SU-DHL-6 (cell line): ENCODE data around the gene EPC1.

Experiments used
- H2AFZ ChIP-seq: fragments of 200-600 bp; sonication (generic); 2 replicates; pipeline ENCODE4 v1.6.1; 2014; ENCODE audit warnings: low read depth, mild to moderate bottlenecking, moderate library complexity, mixed read lengths, antibody characterized with exemption, low read length; ENCODE audit not compliant: severe bottlenecking
- H3F3A ChIP-seq: fragments of 200-600 bp; shearing (Covaris generic); 2 replicates; pipeline ENCODE4 v1.6.0; 2016; ENCODE audit warnings: antibody characterized with exemption, mild to moderate bottlenecking; ENCODE audit not compliant: insufficient read depth
- H3K27ac ChIP-seq: fragments of 200-600 bp; sonication (generic); 2 replicates; pipeline ENCODE4 v1.5.1; 2016; ENCODE audit warnings: low read depth, mild to moderate bottlenecking, low read length, moderate library complexity, mixed read lengths
- H3K27me3 ChIP-seq: fragments of 200-600 bp; sonication (generic), shearing (Covaris generic); 2 replicates; pipeline ENCODE4 v1.6.0; 2014; ENCODE audit warnings: mild to moderate bottlenecking, low read length
- H3K36me3 ChIP-seq: fragments of 200-600 bp; sonication (generic); 2 replicates; pipeline ENCODE4 v1.6.1; 2014; ENCODE audit warnings: mild to moderate bottlenecking, low read length, mixed read lengths
- H3K4me2 ChIP-seq: fragments of 300-600, 200-600 bp; shearing (Covaris generic), sonication (generic); 2 replicates; pipeline ENCODE4 v1.6.0; 2014; ENCODE audit warnings: low read length, low read depth, mild to moderate bottlenecking; ENCODE audit not compliant: poor library complexity, severe bottlenecking
- H3K4me3 ChIP-seq: fragments of 200-600 bp; sonication (generic); 2 replicates; pipeline ENCODE4 v1.5.1; 2014; ENCODE audit warnings: antibody characterized with exemption, low read length, mild to moderate bottlenecking, mixed read lengths; ENCODE audit not compliant: insufficient read depth, poor library complexity, severe bottlenecking
- H3K79me2 ChIP-seq: fragments of 200-600 bp; sonication (generic); 2 replicates; pipeline ENCODE4 v1.6.1; 2014; ENCODE audit warnings: mild to moderate bottlenecking, low read length, moderate library complexity; ENCODE audit not compliant: insufficient read depth
- H3K9ac ChIP-seq: fragments of 200-600 bp; sonication (generic); 2 replicates; pipeline ENCODE4 v1.7.0; 2014; ENCODE audit warnings: mild to moderate bottlenecking, low read length
- H3K9me2 ChIP-seq: fragments of 200-600 bp; sonication (generic); replicated peaks from 2 replicates; pipeline ENCODE4 v1.6.1; 2014; ENCODE audit warnings: low read length; ENCODE audit not compliant: insufficient read depth
- H3K9me3 ChIP-seq: fragments of 200-600 bp; sonication (generic); 2 replicates; pipeline ENCODE4 v1.6.1; 2014; ENCODE audit warnings: low read length, mixed read lengths; ENCODE audit not compliant: insufficient read depth
- H4K20me1 ChIP-seq: fragments of 200-600 bp; sonication (generic); 2 replicates; pipeline ENCODE4 v1.6.1; 2014; ENCODE audit warnings: low read depth, mild to moderate bottlenecking, antibody characterized with exemption, low read length, moderate library complexity, mixed read lengths
- EZH2phosphoT487 ChIP-seq: fragments of 200-600 bp; sonication (generic), shearing (Covaris generic); conservative IDR thresholded peaks from 2 replicates; pipeline ENCODE4 v1.6.1; 2018; ENCODE audit warnings: mild to moderate bottlenecking, antibody characterized with exemption, low read length, moderate library complexity, mixed read lengths
- TF ChIP-seq, protein P1 (sequence below): fragments of 200-600 bp; sonication (generic); IDR thresholded peaks from one replicate; pipeline ENCODE4 v1.5.1; 2017; ENCODE audit warnings: antibody characterized with exemption, mild to moderate bottlenecking, low read length, moderate library complexity; ENCODE audit not compliant: insufficient read depth, poor library complexity, severe bottlenecking

EPC1 gene

DNA sequence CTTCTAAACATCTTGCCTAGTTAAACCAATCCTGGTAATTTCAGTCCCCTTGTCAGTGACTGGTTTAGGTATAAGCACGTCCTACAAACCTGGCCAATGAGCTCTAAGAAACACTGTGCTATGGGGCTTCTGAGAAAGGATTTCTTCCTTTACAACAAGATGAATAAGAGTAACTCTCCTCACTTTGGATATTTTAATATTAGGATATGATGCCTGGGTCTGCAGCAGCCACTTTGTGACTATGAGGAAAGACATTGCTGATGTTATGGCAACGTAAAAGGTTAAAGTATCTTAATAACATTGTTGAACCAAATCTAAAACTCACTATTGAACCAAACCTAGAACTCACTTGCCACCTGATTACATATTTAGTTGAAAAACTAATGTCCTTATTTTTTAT is 26.5 kb upstream of the EPC1 start:
- Histone ChIP-seq H3K4me3 (no peak overlapping the region), H3K36me3 (peaks cover 7% of the 10 kb centered on the region; the same call in 1 of the 2 replicates), H4K20me1 (no peaks in the 10 kb centered on the region), H3K9me2 (no peaks in the 10 kb centered on the region), H2AFZ (no peak overlapping the region), H3K27me3 (no peaks in the 10 kb centered on the region), H3K9me3 (no peaks in the 10 kb centered on the region), H3F3A (peaks cover 17% of the 10 kb centered on the region), H3K79me2 (peaks cover 80% of the 10 kb centered on the region), H3K9ac (no peak overlapping the region), H3K27ac (no peak overlapping the region), H3K4me2 (no peak overlapping the region)
- TF ChIP-seq, protein P1, sequence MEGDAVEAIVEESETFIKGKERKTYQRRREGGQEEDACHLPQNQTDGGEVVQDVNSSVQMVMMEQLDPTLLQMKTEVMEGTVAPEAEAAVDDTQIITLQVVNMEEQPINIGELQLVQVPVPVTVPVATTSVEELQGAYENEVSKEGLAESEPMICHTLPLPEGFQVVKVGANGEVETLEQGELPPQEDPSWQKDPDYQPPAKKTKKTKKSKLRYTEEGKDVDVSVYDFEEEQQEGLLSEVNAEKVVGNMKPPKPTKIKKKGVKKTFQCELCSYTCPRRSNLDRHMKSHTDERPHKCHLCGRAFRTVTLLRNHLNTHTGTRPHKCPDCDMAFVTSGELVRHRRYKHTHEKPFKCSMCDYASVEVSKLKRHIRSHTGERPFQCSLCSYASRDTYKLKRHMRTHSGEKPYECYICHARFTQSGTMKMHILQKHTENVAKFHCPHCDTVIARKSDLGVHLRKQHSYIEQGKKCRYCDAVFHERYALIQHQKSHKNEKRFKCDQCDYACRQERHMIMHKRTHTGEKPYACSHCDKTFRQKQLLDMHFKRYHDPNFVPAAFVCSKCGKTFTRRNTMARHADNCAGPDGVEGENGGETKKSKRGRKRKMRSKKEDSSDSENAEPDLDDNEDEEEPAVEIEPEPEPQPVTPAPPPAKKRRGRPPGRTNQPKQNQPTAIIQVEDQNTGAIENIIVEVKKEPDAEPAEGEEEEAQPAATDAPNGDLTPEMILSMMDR = no peak
- no peak for TF ChIP-seq EZH2phosphoT487

GRCh38 chr10:32373031-32373430 is 26.1 kb upstream of the EPC1 start:
- Histone ChIP-seq H3K4me2 (no peak overlapping the region), H3K27me3 (no peaks in the 10 kb centered on the region), H4K20me1 (no peaks in the 10 kb centered on the region), H3K36me3 (peaks cover 7% of the 10 kb centered on the region; the same call in 1 of the 2 replicates), H3K27ac (no peak overlapping the region), H3F3A (peaks cover 14% of the 10 kb centered on the region), H3K79me2 (peaks cover 76% of the 10 kb centered on the region), H3K9me2 (no peaks in the 10 kb centered on the region), H3K9ac (no peak overlapping the region), H3K9me3 (no peaks in the 10 kb centered on the region), H3K4me3 (no peak overlapping the region), H2AFZ (no peak overlapping the region)
- TF ChIP-seq EZH2phosphoT487 = no peak

DNA sequence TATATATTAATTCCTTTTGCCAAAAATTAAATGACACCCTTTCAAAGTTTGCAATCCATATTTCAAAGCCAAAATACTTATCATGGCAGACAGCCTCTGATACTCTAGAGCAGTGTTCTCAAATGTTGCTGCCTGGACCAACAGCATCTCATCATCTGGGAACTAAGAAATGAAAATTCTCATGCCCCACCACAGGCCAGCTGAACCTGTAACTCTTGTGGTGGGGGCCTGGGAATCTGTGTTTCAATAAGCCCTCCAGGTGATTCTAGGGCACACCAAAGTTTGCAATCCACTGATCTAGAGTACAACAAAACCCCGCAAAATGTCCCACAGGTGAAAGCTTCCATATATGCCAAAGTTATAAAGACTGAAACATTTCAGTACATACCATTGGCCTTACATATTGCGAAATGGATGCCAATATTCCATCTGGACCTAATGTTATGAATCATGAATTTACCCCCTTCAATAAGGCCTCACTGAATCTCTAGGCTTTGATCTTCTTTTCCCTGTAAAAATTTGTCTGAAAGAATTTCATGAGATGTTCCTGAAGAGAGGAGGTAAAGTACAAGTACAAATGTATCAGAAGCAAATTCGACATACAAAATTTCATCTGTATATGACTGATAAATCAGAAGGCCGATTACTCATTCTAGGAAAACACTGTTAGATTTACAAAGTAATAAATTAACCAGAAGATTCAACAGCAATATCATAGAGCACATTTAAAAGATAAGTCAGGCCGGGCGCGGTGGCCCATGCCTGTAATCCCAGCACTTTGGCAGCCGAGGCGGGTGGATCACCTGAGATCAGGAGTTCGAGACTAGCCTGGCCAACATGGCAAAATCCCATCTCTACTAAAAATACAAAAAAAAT is 25.3 kb upstream of the EPC1 start:
- Histone ChIP-seq H3K36me3 (peaks cover 7% of the 10 kb centered on the region; the same call in 1 of the 2 replicates), H3K27me3 (no peaks in the 10 kb centered on the region), H3K4me3 (no peak overlapping the region), H4K20me1 (no peaks in the 10 kb centered on the region), H3K4me2 (no peak overlapping the region), H3K9me3 (no peaks in the 10 kb centered on the region), H3K9me2 (no peaks in the 10 kb centered on the region), H3K79me2 (peaks cover 74% of the 10 kb centered on the region), H3F3A (peaks cover 12% of the 10 kb centered on the region), H3K27ac (no peak overlapping the region), H3K9ac (no peak overlapping the region), H2AFZ (no peak overlapping the region)
- TF ChIP-seq, protein P1 = no peak
- no peak for TF ChIP-seq EZH2phosphoT487

DNA sequence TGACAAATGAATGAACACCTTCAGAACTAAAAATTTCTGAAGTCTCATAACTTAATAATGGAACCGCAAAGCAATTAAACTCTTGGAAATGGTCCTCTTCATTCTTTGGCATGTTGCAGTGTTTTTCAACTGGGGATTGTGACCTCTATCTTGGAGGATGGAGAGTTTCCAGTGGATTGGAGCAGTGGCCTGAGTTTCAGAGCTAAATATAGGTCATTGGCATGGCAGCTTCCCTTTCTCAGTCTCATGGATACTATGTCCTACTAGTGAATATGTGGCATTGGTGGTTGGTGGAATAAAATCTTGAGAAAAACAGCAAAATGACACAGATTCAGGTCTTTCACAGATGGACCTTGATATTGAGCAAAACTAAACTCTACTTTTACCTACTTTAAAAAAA is 24.1 kb upstream of the EPC1 start:
- H3F3A ChIP-seq = peaks cover 12% of the 10 kb centered on the region
- H3K9me2 ChIP-seq = no peaks in the 10 kb centered on the region
- no peak overlapping the region for H2AFZ ChIP-seq
- H3K4me3 ChIP-seq = no peak overlapping the region
- H3K9ac ChIP-seq = no peak overlapping the region
- no peak overlapping the region for H3K27ac ChIP-seq
- H4K20me1 ChIP-seq = no peaks in the 10 kb centered on the region
- peaks cover 7% of the 10 kb centered on the region; the same call in 1 of the 2 replicates for H3K36me3 ChIP-seq
- no peak overlapping the region for H3K4me2 ChIP-seq
- TF ChIP-seq EZH2phosphoT487 = no peak
- TF ChIP-seq, protein P1 = no peak
- H3K79me2 ChIP-seq = peaks cover 74% of the 10 kb centered on the region
- H3K27me3 ChIP-seq = no peaks in the 10 kb centered on the region
- H3K9me3 ChIP-seq = no peaks in the 10 kb centered on the region
